NCI-H2081 treated with DMSO at 0.1 percent for 48 hours (cell line): ENCODE data around the gene ZC3H12C.
"Not testable (repeated sequence)": the region's sequence is repeated elsewhere in the genome, so short reads cannot be mapped to it uniquely, and the experiment has no call there.

Experiments
- DNase-seq: peaks from one replicate; lab custom pipeline; 2025; lab: John Stamatoyannopoulos, UW

ZC3H12C gene

DNA sequence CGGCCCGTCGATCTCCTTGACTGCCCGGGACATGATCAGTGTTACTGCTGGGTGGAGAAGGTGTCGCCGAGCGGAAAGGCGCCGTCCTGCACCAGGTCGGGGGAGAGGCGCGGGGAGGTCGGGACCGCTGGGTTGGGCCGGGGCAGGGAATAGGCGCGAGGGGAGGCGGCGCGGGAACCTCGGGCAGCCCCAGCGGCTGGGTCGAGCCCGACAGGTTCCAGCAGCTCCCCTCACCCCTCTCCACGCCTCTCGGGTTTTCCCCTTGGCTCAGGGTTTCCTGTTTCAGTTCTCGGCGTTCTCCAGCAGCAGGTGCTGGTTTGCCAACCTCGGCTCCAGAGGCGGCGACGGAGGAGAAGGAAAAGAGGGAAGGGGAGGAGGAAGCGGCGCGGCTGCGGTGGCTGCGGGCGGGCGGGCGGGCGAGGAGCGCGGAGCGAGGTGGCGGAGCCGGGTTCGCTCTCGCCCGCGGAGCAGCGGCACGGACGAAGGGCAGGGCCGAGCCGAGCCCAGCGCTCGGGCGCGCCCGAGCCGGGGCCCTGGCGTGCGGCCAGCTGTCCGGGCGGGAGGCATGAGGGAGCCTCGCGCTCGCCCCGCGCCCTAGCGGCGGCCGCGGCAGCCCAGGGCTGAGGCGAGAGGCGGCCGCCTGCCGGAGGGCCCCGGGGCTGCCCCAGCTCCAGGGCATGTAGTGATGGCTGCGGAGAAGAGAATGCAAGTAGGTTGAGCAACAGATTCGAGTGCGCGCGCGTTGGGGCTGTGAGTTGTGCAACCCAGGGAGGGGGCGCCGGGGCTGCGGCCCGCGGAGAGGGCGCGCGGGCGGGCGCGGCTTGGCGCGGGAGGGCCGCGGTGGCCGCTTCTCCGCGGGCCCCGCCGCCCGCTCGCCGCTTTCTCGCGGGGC lies at the start of gene ZC3H12C:
Gene ZC3H12C (plus strand): TSS at position 878 of the 892 bp plus-strand sequence. CDS start 20 bp downstream, outside the sequence.
- peak; percentile 62 for DNase-seq

GRCh38 chr11:110044226-110044968 lies 48.8 kb upstream of the ZC3H12C start:
- DNase-seq: no peak

DNA sequence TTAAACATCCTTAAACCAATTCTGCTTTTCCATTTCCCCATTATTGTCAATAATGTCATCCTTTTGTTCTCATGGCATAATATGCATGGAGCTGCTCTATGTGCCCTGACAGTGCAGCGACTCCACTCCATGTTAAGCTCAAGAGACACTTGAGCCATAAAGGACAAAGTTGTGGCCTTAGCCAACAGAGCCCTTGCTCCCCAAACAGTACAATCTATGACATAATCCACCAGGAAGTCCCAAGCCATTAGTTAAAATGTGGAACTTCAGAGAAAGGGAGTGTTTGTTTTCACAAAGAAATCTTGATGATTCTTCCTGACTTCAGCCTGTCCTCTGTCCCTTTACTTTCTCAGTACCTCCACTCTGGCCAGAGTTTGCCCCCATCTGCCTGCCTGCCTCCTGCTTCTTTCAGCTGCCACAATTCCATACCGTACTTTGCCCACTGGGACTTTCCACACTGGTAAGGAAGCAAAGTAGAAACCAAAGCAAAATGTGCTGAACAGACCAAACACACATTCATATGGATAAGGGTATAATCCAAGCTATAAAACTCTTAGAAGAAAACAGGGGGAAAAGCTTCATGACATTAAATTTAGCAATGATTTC lies 46.3 kb upstream of the ZC3H12C start:
- no peak for DNase-seq

GRCh38 chr11:110049501-110050200 lies 43.5 kb upstream of the ZC3H12C start:
- no peak for DNase-seq

- DNase-seq: no peak
Observed at GRCh38 chr11:110050201-110050506, 43.0 kb upstream of the ZC3H12C start.

- DNase-seq: no peak
Observed at GRCh38 chr11:110053848-110054414, 39.3 kb upstream of the ZC3H12C start.

DNA sequence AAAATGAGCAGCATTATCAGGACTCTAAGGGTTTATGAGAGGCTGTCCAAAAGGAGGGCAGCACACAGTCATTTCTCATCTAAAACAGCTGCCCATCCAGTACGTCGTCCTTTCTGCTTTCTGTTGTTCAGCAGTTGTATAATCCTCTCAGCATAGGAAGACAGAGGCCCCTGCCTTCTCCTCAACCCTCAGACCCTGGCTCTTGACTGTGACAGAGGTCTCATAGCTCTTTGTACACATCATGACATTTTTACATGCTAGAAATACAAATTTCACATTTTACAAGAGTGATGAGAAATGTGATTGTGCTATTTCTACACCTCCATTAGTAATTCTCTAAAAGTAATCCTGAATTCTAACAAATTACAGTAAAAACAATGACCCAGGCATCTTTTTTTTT lies 36.2 kb upstream of the ZC3H12C start:
- no peak for DNase-seq

DNA sequence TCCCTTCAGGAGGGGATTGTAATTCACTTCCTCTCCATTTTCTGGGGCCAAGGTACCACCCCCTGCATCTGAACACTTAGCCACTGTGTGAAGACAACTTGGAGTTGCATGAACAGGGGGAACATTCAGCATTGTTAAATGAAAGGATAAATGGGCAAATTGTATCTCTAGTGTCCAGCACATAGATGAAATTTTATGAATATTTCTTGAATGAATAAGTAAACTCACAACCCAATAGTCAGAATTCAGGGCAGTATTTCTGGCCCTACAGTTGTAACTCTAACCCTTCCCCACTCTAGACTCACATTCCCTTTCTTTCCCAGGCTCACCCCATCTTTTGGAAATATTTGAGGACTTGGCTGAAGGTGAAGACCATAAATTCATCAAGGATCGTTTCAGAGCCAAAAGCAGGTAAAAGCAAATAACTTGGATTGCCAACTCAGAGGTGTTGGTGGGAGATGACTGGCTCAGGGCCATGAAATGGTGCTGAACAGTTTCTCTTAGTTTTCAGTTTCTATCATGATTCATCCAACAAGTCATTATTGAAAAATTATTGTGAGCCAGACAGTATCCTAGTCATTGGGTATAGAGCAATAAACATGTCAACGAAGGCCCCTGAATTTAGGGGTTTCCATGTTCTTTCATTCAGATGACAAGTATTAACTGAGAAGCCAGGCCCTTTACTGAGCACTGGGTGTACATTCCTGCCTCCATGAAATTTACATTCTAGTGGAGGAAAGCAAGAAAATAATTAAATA lies 33.3 kb upstream of the ZC3H12C start:
- no peak for DNase-seq

- DNase-seq: no peak
Observed at GRCh38 chr11:110061296-110061695, 31.9 kb upstream of the ZC3H12C start.

GRCh38 chr11:110062247-110062646 lies 30.9 kb upstream of the ZC3H12C start:
- no peak for DNase-seq

DNA sequence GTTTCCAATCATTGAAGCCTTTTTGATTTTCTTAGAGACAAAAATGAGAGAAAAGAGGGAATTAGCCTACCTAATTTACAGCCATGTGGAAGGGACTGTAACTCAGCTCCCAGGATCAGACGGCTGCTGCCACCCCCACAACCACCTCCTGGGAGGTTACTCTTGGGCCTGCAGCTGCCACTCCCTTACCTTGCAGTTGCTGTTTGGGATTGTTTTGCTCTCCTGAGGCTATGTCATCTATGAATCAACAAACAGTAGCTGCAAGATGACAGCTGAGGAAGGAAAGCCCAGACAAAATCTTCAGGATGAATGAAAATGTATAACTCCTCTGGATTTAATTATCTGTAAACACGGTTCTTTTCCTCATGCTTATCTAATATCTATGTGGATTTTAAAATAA lies 28.0 kb upstream of the ZC3H12C start:
- DNase-seq: no peak

DNA sequence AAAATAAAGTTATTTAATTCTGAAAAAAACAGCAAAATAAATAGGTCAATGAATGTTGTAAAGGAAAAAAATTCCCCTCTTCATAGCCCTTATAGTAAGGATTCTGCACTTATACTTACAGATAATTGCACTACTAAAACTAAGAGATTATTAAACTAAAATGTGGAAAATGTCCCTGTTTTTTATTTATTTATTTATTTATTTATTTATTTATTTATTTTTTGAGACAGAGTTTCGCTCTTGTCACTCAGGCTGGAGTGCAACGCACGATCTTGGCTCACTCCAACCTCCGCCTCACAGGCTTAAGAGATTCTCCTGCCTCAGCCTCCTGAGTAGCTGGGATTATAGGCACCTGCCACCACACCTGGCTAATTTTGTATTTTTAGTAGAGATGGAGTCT lies 25.2 kb upstream of the ZC3H12C start:
- DNase-seq: not testable (repeated sequence)

GRCh38 chr11:110069158-110069737 lies 23.9 kb upstream of the ZC3H12C start:
- peak; percentile 11 for DNase-seq

GRCh38 chr11:110070176-110070575 lies 23.0 kb upstream of the ZC3H12C start:
- DNase-seq: no peak

DNA sequence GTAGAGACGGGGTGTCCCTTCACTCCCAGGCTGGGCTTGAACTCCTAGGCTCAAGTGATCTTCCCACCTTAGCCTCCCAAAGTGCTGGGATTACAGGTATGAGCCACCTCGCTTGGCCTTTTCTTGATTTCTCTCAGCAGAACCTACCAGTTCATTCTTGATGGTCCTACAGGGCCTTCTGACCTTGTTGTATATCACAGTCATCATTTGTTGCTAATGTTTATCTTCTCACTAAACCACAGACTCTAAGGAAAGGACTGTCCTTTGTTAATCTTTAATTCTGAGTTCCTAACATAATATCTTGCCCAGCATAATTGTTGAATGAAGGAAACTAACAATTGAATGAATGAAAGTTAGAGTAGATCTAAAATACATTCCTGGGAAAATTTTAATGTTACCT lies 22.0 kb upstream of the ZC3H12C start:
- no peak for DNase-seq

DNA sequence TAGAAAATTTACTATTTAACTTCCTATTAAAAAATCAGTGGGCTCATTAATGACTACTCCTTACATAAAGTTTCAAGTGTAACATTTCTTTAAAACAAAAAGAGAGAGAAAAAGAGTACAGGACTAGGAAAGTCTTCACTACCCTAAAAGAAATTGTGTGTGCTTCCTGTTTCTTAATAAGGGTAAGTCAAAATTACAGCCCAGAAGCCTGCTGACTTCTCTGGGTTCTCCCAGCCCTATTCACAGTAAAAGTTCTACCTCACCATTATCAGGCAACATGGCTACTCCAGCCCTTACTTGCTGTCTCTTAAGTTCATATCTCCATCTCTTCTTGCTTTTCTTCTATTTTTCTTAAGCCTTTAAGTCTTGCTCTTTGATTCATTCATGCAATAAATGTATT lies 20.3 kb upstream of the ZC3H12C start:
- no peak for DNase-seq

GRCh38 chr11:110074499-110074898 lies 18.7 kb upstream of the ZC3H12C start:
- DNase-seq: no peak

GRCh38 chr11:110075105-110075846 lies 17.9 kb upstream of the ZC3H12C start:
- no peak for DNase-seq

DNA sequence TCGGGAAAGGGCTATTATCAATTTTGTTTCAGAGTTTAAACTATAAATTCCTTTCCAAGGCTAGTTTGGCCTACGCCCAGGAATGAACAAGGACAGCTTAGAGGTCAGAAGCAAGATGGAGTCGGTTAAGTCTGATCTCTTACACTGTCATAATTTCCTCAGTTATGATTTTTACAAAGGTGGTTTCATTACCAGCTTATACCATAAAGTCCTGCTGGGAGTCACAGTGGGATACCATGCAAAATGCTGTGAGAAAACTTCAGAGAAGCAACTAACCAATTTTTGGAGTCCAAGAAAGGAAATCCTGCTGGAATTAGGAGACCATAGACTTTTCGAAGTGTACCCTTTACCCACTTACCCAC lies 17.4 kb upstream of the ZC3H12C start:
- DNase-seq: no peak

DNA sequence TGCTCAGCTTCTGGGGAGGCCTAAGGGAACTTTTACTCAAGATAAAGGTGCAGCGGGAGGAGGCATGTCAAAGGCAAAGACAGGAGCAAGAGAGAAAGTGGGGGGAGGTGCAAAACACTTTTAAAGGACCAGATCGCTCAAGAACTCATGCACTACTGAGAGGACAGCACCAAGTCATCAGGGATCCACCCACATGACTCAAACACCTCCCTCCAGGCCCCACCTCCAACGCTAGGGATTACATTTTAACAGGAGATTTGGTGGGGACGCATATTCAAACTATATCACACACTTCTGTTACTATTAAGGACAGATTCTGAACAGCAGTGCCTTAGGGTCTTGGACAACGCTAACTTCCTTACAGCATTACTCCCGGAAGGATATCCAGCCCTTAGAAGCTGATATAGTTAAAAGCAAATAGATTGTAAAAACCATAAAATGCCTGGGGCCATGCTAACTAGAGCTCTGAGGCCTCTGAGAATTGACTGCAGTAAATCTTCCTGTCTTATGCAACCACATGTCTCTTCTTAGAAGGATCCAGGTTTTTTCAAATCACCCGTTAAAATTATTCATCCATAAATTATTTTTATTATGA lies 16.7 kb upstream of the ZC3H12C start:
- no peak for DNase-seq
